GM23338 (cell line): ENCODE results near the gene COL2A1. TPM values are rescaled to one million over a fixed set of nuclear protein-coding genes. Genes with fewer than 3 reads are reported as not detected.

Experiments
- ATAC-seq: fragments of 200-7000 bp; cut with Tn5 transposase; 3 replicates; pipeline ENCODE4 v1.9.1; 2020
- DNase-seq: peaks from one replicate; pipeline ENCODE4 v3.0.0-alpha.2; 2015; ENCODE audit warnings: low spot score
- H2AFZ ChIP-seq: fragments of 200-600 bp; sonication (generic); 2 replicates; pipeline ENCODE4 v1.8.0; 2016; ENCODE audit warnings: antibody characterized with exemption, mild to moderate bottlenecking, moderate library complexity
- H3F3A ChIP-seq: fragments of 200-600 bp; sonication (generic); replicated peaks from 2 replicates; pipeline ENCODE4 v1.8.0; 2017; ENCODE audit warnings: antibody characterized with exemption, mixed run types, low read depth
- H3K27ac ChIP-seq: fragments of 200-600 bp; sonication (generic); 2 replicates; pipeline ENCODE4 v1.6.1; 2016; ENCODE audit warnings: low read depth
- H3K27me3 ChIP-seq: fragments of 200-600 bp; sonication (generic); 2 replicates; pipeline ENCODE4 v1.8.0; 2016; ENCODE audit warnings: mild to moderate bottlenecking, mixed run types, moderate library complexity; ENCODE audit not compliant: insufficient read depth
- H3K36me3 ChIP-seq: fragments of 200-600 bp; sonication (generic); 2 replicates; pipeline ENCODE4 v1.8.0; 2016; ENCODE audit warnings: mild to moderate bottlenecking; ENCODE audit not compliant: insufficient read depth
- H3K4me1 ChIP-seq: fragments of 200-600 bp; sonication (generic); 2 replicates; pipeline ENCODE4 v1.8.0; 2016; ENCODE audit warnings: mild to moderate bottlenecking, moderate library complexity; ENCODE audit not compliant: insufficient read depth
- H3K4me2 ChIP-seq: fragments of 200-600 bp; sonication (generic); 2 replicates; pipeline ENCODE4 v1.7.1; 2017; ENCODE audit warnings: mixed run types
- H3K4me3 ChIP-seq: fragments of 200-600 bp; sonication (generic); 2 replicates; pipeline ENCODE4 v1.6.1; 2016; ENCODE audit warnings: mixed run types
- H3K79me2 ChIP-seq: fragments of 200-600 bp; sonication (generic); replicated peaks from 2 replicates; pipeline ENCODE4 v1.8.0; 2017; ENCODE audit warnings: mild to moderate bottlenecking; ENCODE audit not compliant: insufficient read depth
- H3K9me2 ChIP-seq: fragments of 200-600 bp; sonication (generic); 2 replicates; pipeline ENCODE4 v1.8.0; 2017; ENCODE audit not compliant: insufficient read depth
- H4K20me1 ChIP-seq: fragments of 200-600 bp; sonication (generic); replicated peaks from 2 replicates; pipeline ENCODE4 v1.8.0; 2017; ENCODE audit warnings: mild to moderate bottlenecking; ENCODE audit not compliant: insufficient read depth
- H3K27ac Mint-ChIP-seq: 2 replicates; pipeline ENCODE4 v1.8.0; 2020; ENCODE audit warnings: inconsistent platforms, mild to moderate bottlenecking, moderate library complexity, mixed read lengths
- H3K27me3 Mint-ChIP-seq: 3 replicates; pipeline ENCODE4 v1.8.0; 2022; ENCODE audit warnings: low read depth, mild to moderate bottlenecking, moderate library complexity, mixed read lengths, inconsistent platforms; ENCODE audit not compliant: insufficient read depth, poor library complexity
- H3K36me3 Mint-ChIP-seq: 3 replicates; pipeline ENCODE4 v1.8.0; 2021; ENCODE audit warnings: low read depth, mild to moderate bottlenecking, inconsistent platforms, moderate library complexity, mixed read lengths
- H3K4me1 Mint-ChIP-seq: 3 replicates; pipeline ENCODE4 v1.8.0; 2020; ENCODE audit warnings: mild to moderate bottlenecking, inconsistent platforms, mixed read lengths
- H3K4me3 Mint-ChIP-seq: 3 replicates; pipeline ENCODE4 v1.8.0; 2021; ENCODE audit warnings: moderate library complexity, mild to moderate bottlenecking, inconsistent platforms, mixed read lengths
- H3K9me3 Mint-ChIP-seq: 3 replicates; pipeline ENCODE4 v1.8.0; 2020; ENCODE audit warnings: moderate library complexity, mild to moderate bottlenecking, inconsistent platforms, mixed read lengths
- CREB1 ChIP-seq: fragments of 250-450 bp; sonication (Bioruptor Pico); IDR thresholded peaks from 2 replicates; pipeline ENCODE4 v1.5.0; 2020; ENCODE audit warnings: low read depth, mild to moderate bottlenecking, moderate library complexity
- EZH2 ChIP-seq: fragments of 200-600 bp; sonication (generic); IDR thresholded peaks from one replicate; pipeline ENCODE4 v1.8.0; 2017; ENCODE audit warnings: antibody characterized with exemption, mild to moderate bottlenecking, low read depth; ENCODE audit not compliant: unreplicated experiment
- EZH2phosphoT487 ChIP-seq: fragments of 200-600 bp; sonication (generic); IDR thresholded peaks from one replicate; pipeline ENCODE4 v1.8.1; 2018; ENCODE audit warnings: antibody characterized with exemption; ENCODE audit not compliant: unreplicated experiment
- JUNB ChIP-seq: IDR thresholded peaks from one replicate; pipeline ENCODE4 v1.6.1; 2016; ENCODE audit warnings: antibody characterized with exemption; ENCODE audit not compliant: unreplicated experiment
- NANOG ChIP-seq: IDR thresholded peaks from 2 replicates; pipeline ENCODE4 v1.6.1; 2016; ENCODE audit warnings: antibody characterized with exemption, borderline replicate concordance
- POLR2AphosphoS5 ChIP-seq: IDR thresholded peaks from 2 replicates; pipeline ENCODE4 v1.6.1; 2016; ENCODE audit warnings: antibody characterized with exemption, low read depth
- STAT1 ChIP-seq: IDR thresholded peaks from one replicate; pipeline ENCODE4 v1.6.1; 2016; ENCODE audit warnings: antibody characterized with exemption; ENCODE audit not compliant: unreplicated experiment
- ZNF114 ChIP-seq: fragments of 250-450 bp; sonication (Bioruptor Pico); IDR thresholded peaks from 2 replicates; pipeline ENCODE4 v1.5.0; 2020; ENCODE audit warnings: mild to moderate bottlenecking, moderate library complexity
- ZNF331 ChIP-seq: fragments of 250-450 bp; sonication (Bioruptor Pico); IDR thresholded peaks from 2 replicates; pipeline ENCODE4 v1.5.0; 2020; ENCODE audit warnings: low read depth, mild to moderate bottlenecking, moderate library complexity
- polyA plus RNA-seq: library from polyadenylated mRNA; unstranded; fragments of >200 nt; fragmentation: Nextera tagmentation; extraction: Ambion mirVana; gene quantifications from 2 replicates; pipeline ENCODE4 v1.2.1, GENCODE V29; 2016
- total RNA-seq: library from RNA; depleted of rRNA; stranded (reverse); fragments of >200 nt; shearing (Covaris generic); gene quantifications from 2 replicates; pipeline ENCODE4 v1.2.3, GENCODE V29; 2014
- TF ChIP-seq, protein P1 (sequence below), 2 experiments: fragments of 200-600 bp in 1 of 2; sonication (generic) in 1 of 2; conservative IDR thresholded peaks; 2 replicates each; pipeline versions ENCODE4 v1.5.1 to v1.6.1; 2016 to 2017; ENCODE audit warnings: antibody characterized with exemption in 2 of 2, low read depth in 2 of 2, mild to moderate bottlenecking in 2 of 2, moderate library complexity in 1 of 2
- TF ChIP-seq, protein P2 (sequence below): IDR thresholded peaks from 2 replicates; pipeline ENCODE4 v1.6.1; 2016; ENCODE audit warnings: antibody characterized with exemption
- TF ChIP-seq, protein P3 (sequence below): IDR thresholded peaks from one replicate; pipeline ENCODE4 v1.6.1; 2018; ENCODE audit warnings: antibody characterized with exemption; ENCODE audit not compliant: unreplicated experiment
- TF ChIP-seq, protein P4 (sequence below): fragments of 250-450 bp; sonication (Bioruptor Pico); IDR thresholded peaks from 2 replicates; pipeline ENCODE4 v1.5.0; 2020; ENCODE audit warnings: mild to moderate bottlenecking, moderate library complexity

Gene COL2A1
- total and polyA plus RNA-seq, 2 experiments from 2014 or later: 7.0 to 24.6 TPM

GRCh38 chr12:48027183-48028002 is 23.1 kb upstream of the COL2A1 start:
- H3K36me3 ChIP-seq: no peaks in the 10 kb centered on the region
- H3K9me2 ChIP-seq: no peaks in the 10 kb centered on the region
- H4K20me1 ChIP-seq: peaks cover 14% of the 10 kb centered on the region
- peak; percentile 13 for ATAC-seq
- no peak for DNase-seq
- Mint-ChIP-seq H3K4me1 (peaks cover 33% of the 10 kb centered on the region), H3K36me3 (no peaks in the 10 kb centered on the region; the same call in 2 of the 3 replicates), H3K27me3 (peaks cover 96% of the 10 kb centered on the region), H3K9me3 (no peaks in the 10 kb centered on the region), H3K4me3 (no peak overlapping the region), H3K27ac (no peak overlapping the region)
- H3K4me2 ChIP-seq: no peak overlapping the region
- H2AFZ ChIP-seq: no peak overlapping the region
- TF ChIP-seq STAT1 (no peak), CREB1 (no peak), ZNF114 (no peak), NANOG (no peak), JUNB (no peak), POLR2AphosphoS5 (no peak), ZNF331 (CRISPR knock-in tag) (no peak), EZH2 (no peak), EZH2phosphoT487 (no peak)
- TF ChIP-seq, protein P1, sequence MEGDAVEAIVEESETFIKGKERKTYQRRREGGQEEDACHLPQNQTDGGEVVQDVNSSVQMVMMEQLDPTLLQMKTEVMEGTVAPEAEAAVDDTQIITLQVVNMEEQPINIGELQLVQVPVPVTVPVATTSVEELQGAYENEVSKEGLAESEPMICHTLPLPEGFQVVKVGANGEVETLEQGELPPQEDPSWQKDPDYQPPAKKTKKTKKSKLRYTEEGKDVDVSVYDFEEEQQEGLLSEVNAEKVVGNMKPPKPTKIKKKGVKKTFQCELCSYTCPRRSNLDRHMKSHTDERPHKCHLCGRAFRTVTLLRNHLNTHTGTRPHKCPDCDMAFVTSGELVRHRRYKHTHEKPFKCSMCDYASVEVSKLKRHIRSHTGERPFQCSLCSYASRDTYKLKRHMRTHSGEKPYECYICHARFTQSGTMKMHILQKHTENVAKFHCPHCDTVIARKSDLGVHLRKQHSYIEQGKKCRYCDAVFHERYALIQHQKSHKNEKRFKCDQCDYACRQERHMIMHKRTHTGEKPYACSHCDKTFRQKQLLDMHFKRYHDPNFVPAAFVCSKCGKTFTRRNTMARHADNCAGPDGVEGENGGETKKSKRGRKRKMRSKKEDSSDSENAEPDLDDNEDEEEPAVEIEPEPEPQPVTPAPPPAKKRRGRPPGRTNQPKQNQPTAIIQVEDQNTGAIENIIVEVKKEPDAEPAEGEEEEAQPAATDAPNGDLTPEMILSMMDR (conservative IDR thresholded peaks at IDR 0.05; ENCODE audit: low read depth in 2 of 2): no peak
- TF ChIP-seq, protein P2, sequence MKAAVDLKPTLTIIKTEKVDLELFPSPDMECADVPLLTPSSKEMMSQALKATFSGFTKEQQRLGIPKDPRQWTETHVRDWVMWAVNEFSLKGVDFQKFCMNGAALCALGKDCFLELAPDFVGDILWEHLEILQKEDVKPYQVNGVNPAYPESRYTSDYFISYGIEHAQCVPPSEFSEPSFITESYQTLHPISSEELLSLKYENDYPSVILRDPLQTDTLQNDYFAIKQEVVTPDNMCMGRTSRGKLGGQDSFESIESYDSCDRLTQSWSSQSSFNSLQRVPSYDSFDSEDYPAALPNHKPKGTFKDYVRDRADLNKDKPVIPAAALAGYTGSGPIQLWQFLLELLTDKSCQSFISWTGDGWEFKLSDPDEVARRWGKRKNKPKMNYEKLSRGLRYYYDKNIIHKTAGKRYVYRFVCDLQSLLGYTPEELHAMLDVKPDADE: no peak
- TF ChIP-seq, protein P3, sequence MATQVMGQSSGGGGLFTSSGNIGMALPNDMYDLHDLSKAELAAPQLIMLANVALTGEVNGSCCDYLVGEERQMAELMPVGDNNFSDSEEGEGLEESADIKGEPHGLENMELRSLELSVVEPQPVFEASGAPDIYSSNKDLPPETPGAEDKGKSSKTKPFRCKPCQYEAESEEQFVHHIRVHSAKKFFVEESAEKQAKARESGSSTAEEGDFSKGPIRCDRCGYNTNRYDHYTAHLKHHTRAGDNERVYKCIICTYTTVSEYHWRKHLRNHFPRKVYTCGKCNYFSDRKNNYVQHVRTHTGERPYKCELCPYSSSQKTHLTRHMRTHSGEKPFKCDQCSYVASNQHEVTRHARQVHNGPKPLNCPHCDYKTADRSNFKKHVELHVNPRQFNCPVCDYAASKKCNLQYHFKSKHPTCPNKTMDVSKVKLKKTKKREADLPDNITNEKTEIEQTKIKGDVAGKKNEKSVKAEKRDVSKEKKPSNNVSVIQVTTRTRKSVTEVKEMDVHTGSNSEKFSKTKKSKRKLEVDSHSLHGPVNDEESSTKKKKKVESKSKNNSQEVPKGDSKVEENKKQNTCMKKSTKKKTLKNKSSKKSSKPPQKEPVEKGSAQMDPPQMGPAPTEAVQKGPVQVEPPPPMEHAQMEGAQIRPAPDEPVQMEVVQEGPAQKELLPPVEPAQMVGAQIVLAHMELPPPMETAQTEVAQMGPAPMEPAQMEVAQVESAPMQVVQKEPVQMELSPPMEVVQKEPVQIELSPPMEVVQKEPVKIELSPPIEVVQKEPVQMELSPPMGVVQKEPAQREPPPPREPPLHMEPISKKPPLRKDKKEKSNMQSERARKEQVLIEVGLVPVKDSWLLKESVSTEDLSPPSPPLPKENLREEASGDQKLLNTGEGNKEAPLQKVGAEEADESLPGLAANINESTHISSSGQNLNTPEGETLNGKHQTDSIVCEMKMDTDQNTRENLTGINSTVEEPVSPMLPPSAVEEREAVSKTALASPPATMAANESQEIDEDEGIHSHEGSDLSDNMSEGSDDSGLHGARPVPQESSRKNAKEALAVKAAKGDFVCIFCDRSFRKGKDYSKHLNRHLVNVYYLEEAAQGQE: no peak
- TF ChIP-seq, protein P4, sequence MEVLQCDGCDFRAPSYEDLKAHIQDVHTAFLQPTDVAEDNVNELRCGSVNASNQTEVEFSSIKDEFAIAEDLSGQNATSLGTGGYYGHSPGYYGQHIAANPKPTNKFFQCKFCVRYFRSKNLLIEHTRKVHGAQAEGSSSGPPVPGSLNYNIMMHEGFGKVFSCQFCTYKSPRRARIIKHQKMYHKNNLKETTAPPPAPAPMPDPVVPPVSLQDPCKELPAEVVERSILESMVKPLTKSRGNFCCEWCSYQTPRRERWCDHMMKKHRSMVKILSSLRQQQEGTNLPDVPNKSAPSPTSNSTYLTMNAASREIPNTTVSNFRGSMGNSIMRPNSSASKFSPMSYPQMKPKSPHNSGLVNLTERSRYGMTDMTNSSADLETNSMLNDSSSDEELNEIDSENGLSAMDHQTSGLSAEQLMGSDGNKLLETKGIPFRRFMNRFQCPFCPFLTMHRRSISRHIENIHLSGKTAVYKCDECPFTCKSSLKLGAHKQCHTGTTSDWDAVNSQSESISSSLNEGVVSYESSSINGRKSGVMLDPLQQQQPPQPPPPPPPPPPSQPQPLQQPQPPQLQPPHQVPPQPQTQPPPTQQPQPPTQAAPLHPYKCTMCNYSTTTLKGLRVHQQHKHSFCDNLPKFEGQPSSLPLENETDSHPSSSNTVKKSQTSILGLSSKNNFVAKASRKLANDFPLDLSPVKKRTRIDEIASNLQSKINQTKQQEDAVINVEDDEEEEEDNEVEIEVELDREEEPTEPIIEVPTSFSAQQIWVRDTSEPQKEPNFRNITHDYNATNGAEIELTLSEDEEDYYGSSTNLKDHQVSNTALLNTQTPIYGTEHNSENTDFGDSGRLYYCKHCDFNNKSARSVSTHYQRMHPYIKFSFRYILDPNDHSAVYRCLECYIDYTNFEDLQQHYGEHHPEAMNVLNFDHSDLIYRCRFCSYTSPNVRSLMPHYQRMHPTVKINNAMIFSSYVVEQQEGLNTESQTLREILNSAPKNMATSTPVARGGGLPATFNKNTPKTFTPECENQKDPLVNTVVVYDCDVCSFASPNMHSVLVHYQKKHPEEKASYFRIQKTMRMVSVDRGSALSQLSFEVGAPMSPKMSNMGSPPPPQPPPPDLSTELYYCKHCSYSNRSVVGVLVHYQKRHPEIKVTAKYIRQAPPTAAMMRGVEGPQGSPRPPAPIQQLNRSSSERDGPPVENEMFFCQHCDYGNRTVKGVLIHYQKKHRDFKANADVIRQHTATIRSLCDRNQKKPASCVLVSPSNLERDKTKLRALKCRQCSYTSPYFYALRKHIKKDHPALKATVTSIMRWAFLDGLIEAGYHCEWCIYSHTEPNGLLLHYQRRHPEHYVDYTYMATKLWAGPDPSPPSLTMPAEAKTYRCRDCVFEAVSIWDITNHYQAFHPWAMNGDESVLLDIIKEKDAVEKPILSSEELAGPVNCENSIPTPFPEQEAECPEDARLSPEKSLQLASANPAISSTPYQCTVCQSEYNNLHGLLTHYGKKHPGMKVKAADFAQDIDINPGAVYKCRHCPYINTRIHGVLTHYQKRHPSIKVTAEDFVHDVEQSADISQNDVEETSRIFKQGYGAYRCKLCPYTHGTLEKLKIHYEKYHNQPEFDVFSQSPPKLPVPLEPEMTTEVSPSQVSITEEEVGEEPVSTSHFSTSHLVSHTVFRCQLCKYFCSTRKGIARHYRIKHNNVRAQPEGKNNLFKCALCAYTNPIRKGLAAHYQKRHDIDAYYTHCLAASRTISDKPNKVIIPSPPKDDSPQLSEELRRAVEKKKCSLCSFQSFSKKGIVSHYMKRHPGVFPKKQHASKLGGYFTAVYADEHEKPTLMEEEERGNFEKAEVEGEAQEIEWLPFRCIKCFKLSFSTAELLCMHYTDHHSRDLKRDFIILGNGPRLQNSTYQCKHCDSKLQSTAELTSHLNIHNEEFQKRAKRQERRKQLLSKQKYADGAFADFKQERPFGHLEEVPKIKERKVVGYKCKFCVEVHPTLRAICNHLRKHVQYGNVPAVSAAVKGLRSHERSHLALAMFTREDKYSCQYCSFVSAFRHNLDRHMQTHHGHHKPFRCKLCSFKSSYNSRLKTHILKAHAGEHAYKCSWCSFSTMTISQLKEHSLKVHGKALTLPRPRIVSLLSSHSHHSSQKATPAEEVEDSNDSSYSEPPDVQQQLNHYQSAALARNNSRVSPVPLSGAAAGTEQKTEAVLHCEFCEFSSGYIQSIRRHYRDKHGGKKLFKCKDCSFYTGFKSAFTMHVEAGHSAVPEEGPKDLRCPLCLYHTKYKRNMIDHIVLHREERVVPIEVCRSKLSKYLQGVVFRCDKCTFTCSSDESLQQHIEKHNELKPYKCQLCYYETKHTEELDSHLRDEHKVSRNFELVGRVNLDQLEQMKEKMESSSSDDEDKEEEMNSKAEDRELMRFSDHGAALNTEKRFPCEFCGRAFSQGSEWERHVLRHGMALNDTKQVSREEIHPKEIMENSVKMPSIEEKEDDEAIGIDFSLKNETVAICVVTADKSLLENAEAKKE (CRISPR knock-in tag): no peak
- H3K4me1 ChIP-seq: peaks cover 19% of the 10 kb centered on the region
- H3K79me2 ChIP-seq: no peaks in the 10 kb centered on the region
- no peak overlapping the region for H3K27ac ChIP-seq
- H3K27me3 ChIP-seq: peaks cover 100% of the 10 kb centered on the region
- no peaks in the 10 kb centered on the region for H3F3A ChIP-seq
- no peak overlapping the region for H3K4me3 ChIP-seq
